Suprapubic skin (tissue), 4 donors: Measurements from ENCODE around the gene MCAM. TPM values are rescaled to one million over a fixed set of nuclear protein-coding genes. Genes with fewer than 3 reads are reported as not detected.

Source experiments
- DNase-seq, 2 donors: peaks; one replicate each; pipeline ENCODE4 v3.0.0-alpha.2; 2019; ENCODE audit warnings: low spot score in 2 of 2
- H3K27ac ChIP-seq: fragments of 200-600 bp; sonication (generic); one replicate; pipeline ENCODE4 v1.5.1; 2019
- H3K27me3 ChIP-seq: fragments of 200-600 bp; sonication (generic); one replicate; pipeline ENCODE4 v1.5.1; 2019
- H3K36me3 ChIP-seq: fragments of 200-600 bp; sonication (generic); one replicate; pipeline ENCODE4 v1.5.1; 2019
- H3K4me1 ChIP-seq: fragments of 200-600 bp; sonication (generic); one replicate; pipeline ENCODE4 v1.5.1; 2019
- H3K4me3 ChIP-seq: fragments of 200-600 bp; sonication (generic); one replicate; pipeline ENCODE4 v1.5.1; 2019; ENCODE audit warnings: mild to moderate bottlenecking
- H3K9me3 ChIP-seq: fragments of 200-600 bp; sonication (generic); one replicate; pipeline ENCODE4 v1.5.1; 2019
- EP300 ChIP-seq: sonication (generic); formaldehyde crosslinking; IDR thresholded peaks from one replicate; pipeline ENCODE4 v1.6.1; 2017; ENCODE audit warnings: antibody characterized with exemption
- POLR2A ChIP-seq, 2 donors: fragments of 450-650 bp; IDR thresholded peaks; one replicate each; pipeline ENCODE4 v1.6.1; 2017; ENCODE audit warnings: antibody characterized with exemption in 2 of 2, mild to moderate bottlenecking in 2 of 2, moderate library complexity in 2 of 2
- POLR2AphosphoS5 ChIP-seq, 3 donors: sonication (generic); formaldehyde crosslinking; IDR thresholded peaks; one replicate each; pipeline ENCODE4 v1.6.1; 2017; ENCODE audit warnings: antibody characterized with exemption in 3 of 3
- WGBS: methylation state at CpG from one replicate; pipeline ENCODE4 v1.1.5; 2018; 5-methylcytosine and 5-hydroxymethylcytosine counted together
- total RNA-seq, 4 donors: library from RNA; depleted of rRNA; stranded (reverse); fragments of >200 nt; gene quantifications; one replicate each; pipeline ENCODE4 v1.1.0, GENCODE V29; 2016
- TF ChIP-seq, protein P1 (sequence below), 2 donors: fragments of 200-600 bp in 1 of 2; fragments of 450-650 bp in 1 of 2; sonication (generic) in 1 of 2; IDR thresholded peaks; one replicate each; pipeline ENCODE4 v1.5.1; 2016 to 2019; ENCODE audit warnings: antibody characterized with exemption in 2 of 2, mild to moderate bottlenecking in 1 of 2, moderate library complexity in 1 of 2

MCAM gene
- total RNA-seq, 4 donors from 2014 or later, result 104 to 163 (median 124) TPM

DNA sequence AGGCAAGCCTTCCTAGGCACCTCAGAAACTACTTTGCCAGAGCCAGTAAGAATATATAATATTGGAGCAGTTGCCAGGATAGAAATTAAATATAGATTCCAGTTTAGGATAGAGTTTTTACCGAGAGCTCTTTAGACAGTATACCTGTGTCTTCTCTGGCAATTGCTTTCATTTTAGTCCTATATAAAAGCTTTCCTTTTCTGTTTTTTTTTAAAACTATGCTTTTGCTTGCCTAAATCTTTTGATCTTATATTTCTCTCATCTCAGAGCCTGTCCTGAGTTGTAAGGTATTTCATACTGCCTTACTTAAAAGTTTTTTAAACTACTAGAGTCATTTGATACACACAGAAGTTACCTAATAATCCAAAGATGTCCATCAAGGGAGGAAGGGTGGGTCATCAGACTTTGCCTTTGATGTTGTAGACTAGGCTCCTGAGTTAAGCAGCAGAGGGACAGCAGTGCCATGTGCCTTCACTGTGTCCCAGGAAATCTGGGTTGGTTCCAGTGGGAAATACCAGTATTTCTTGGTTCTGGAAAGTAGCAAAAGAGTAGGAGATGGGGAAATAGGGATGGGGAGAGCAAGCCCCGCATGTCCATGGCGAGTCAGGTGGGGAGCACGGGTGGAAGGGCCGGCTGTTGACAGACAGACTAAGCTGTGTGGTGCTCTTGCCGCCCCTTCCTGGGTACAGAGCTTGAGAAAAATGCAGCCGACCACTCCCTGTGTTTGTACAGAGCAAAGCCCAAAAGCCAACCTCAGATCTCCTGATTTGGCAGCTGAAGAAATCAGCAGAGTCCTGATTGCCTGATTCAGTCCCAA lies 11.2 kb downstream of the MCAM start:
- Histone ChIP-seq H3K27ac (peak overlapping the region; percentile 34), H3K4me1 (peaks cover 16% of the 10 kb centered on the region), H3K27me3 (no peaks in the 10 kb centered on the region), H3K36me3 (peaks cover 38% of the 10 kb centered on the region), H3K4me3 (no peak overlapping the region), H3K9me3 (no peaks in the 10 kb centered on the region)
- no peak for TF ChIP-seq EP300
- TF ChIP-seq POLR2A (IDR thresholded peaks at IDR 0.05), result no peak
- TF ChIP-seq, protein P1, sequence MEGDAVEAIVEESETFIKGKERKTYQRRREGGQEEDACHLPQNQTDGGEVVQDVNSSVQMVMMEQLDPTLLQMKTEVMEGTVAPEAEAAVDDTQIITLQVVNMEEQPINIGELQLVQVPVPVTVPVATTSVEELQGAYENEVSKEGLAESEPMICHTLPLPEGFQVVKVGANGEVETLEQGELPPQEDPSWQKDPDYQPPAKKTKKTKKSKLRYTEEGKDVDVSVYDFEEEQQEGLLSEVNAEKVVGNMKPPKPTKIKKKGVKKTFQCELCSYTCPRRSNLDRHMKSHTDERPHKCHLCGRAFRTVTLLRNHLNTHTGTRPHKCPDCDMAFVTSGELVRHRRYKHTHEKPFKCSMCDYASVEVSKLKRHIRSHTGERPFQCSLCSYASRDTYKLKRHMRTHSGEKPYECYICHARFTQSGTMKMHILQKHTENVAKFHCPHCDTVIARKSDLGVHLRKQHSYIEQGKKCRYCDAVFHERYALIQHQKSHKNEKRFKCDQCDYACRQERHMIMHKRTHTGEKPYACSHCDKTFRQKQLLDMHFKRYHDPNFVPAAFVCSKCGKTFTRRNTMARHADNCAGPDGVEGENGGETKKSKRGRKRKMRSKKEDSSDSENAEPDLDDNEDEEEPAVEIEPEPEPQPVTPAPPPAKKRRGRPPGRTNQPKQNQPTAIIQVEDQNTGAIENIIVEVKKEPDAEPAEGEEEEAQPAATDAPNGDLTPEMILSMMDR (IDR thresholded peaks at IDR 0.05), result no peak
- no peak for TF ChIP-seq POLR2AphosphoS5 (IDR thresholded peaks at IDR 0.05)
- WGBS, result 85% methylated on average over 7 of the region's 7 CpGs
- no peak for DNase-seq

DNA sequence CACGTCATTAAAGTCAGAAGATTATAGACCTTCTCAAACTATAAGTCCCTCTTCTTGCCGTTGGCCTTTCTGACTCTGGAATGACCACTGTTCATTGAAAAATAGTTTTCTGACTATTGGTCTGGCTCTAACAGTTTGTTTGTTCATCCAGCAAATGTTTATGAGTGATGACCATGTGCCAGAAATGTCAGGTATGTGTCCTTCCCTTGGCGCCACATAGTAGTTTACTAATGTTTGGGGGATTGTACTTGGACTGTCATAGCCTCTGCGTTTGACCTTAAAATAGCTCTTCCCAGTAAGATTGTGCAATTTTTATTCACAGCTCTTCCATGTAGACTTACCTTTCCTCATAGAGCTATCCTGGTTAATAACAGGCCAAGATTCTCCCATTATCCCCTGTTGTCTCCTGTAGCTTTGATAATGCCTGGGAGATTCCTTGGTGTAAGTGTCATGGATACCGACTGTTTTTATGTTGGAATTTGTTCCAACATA lies 13.7 kb downstream of the MCAM start:
- Histone ChIP-seq H3K4me3 (no peak overlapping the region), H3K27ac (no peak overlapping the region), H3K4me1 (peaks cover 6% of the 10 kb centered on the region), H3K27me3 (no peaks in the 10 kb centered on the region), H3K36me3 (peaks cover 46% of the 10 kb centered on the region), H3K9me3 (no peaks in the 10 kb centered on the region)
- TF ChIP-seq EP300 (no peak), POLR2AphosphoS5 (IDR thresholded peaks at IDR 0.05) (no peak), POLR2A (IDR thresholded peaks at IDR 0.05) (no peak)
- TF ChIP-seq, protein P1 (IDR thresholded peaks at IDR 0.05), result no peak
- WGBS, result 90% methylated on average over 5 of the region's 5 CpGs
- no peak for DNase-seq

DNA sequence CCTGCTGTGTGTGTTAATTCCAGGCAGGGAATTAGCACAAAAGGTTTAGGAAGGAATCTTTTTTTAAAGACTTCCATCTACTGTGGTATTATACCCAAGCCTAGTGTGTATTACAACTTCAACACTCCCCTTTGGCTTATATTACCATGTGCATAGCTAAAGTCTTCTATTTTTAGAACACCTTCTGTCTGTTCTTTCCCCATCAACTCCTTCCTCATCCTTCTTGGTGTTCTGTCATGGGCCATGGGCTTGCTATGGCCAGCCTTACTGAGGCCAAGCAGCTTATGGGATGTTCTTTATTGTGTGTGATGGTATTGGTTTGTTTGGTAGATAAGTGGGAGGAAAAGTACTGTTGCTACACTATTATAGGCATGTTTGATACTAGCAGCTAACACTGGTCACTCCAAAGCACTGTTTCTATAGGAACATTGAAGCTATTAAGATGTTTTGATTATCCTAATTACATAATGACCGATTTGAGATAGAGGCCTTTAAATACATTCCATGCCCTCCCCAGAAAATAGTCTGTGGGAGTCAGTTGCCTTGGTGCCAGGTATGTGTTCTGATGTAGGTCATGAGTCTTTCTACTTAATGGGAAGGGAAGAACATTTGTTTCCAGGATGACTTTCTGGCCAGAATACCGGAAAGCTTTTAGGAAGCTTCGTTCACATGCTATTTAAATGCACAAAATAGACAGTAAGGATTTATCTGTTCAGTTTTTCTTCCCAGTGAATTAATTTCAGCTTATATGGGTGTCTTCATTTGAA lies 16.5 kb downstream of the MCAM start:
- WGBS, result 93% methylated on average over 3 of the region's 3 CpGs
- Histone ChIP-seq H3K4me1 (no peaks in the 10 kb centered on the region), H3K9me3 (no peaks in the 10 kb centered on the region), H3K36me3 (peaks cover 60% of the 10 kb centered on the region), H3K27me3 (no peaks in the 10 kb centered on the region), H3K4me3 (no peak overlapping the region), H3K27ac (no peak overlapping the region)
- DNase-seq, result no peak
- TF ChIP-seq EP300 (no peak), POLR2AphosphoS5 (IDR thresholded peaks at IDR 0.05) (no peak), POLR2A (IDR thresholded peaks at IDR 0.05) (no peak)
- TF ChIP-seq, protein P1 (IDR thresholded peaks at IDR 0.05), result no peak

DNA sequence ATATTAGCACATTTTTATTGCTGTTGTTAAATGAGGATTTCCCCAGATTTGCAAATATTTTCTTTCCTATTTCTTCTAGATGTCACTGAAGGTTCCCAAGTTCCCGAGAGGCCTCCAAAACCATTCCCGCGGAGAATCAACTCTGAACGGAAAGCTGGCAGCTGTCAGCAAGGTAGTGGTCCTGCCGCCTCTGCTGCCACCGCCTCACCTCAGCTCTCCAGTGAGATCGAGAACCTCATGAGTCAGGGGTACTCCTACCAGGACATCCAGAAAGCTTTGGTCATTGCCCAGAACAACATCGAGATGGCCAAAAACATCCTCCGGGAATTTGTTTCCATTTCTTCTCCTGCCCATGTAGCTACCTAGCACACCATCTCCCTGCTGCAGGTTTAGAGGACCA lies 17.5 kb downstream of the MCAM start:
- H3K9me3 ChIP-seq, result no peaks in the 10 kb centered on the region
- no peak overlapping the region for H3K4me3 ChIP-seq
- peaks cover 59% of the 10 kb centered on the region for H3K36me3 ChIP-seq
- 93% methylated on average over 9 of the region's 9 CpGs for WGBS
- TF ChIP-seq POLR2AphosphoS5 (IDR thresholded peaks at IDR 0.05) (no peak), EP300 (no peak), POLR2A (IDR thresholded peaks at IDR 0.05) (no peak)
- TF ChIP-seq, protein P1 (IDR thresholded peaks at IDR 0.05), result no peak
- no peaks in the 10 kb centered on the region for H3K4me1 ChIP-seq
- H3K27me3 ChIP-seq, result no peaks in the 10 kb centered on the region
- H3K27ac ChIP-seq, result no peak overlapping the region
- DNase-seq, result no peak

DNA sequence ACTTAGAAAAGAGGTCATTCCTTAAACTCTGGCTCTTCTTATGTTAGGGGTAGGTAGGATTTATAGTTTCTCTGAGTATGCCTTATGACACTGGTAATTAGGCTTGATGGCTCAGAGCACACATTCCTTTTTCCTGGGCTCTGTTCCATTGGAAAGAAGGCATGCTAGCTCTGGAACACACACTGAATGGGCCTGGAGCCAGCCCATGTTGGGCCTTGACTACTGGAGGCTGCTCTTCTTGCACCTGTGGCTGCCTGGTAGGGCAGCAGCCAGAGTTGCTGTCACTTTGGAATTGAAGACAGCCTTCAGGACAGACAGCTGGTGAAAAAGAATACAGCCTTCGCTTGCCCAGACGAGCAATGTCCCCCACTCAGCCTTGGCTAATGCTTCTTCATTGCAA lies 18.2 kb downstream of the MCAM start:
- Histone ChIP-seq H3K9me3 (no peaks in the 10 kb centered on the region), H3K36me3 (peaks cover 52% of the 10 kb centered on the region), H3K27me3 (no peaks in the 10 kb centered on the region), H3K27ac (no peak overlapping the region), H3K4me1 (no peaks in the 10 kb centered on the region), H3K4me3 (no peak overlapping the region)
- DNase-seq, result no peak
- TF ChIP-seq, protein P1 (IDR thresholded peaks at IDR 0.05), result no peak
- no peak for TF ChIP-seq POLR2AphosphoS5 (IDR thresholded peaks at IDR 0.05)
- no peak for TF ChIP-seq POLR2A (IDR thresholded peaks at IDR 0.05)
- no peak for TF ChIP-seq EP300
- 57% methylated on average over 2 of the region's 2 CpGs for WGBS
